Liver (tissue), 9 donors: ENCODE data around the gene FAM83B. TPM values are rescaled to one million over a fixed set of nuclear protein-coding genes. Genes with fewer than 3 reads are reported as not detected.

Experiments used
- DNase-seq: peaks from one replicate; pipeline ENCODE4 v3.0.0-alpha.2; 2017; ENCODE audit warnings: low spot score
- H3K27ac ChIP-seq, 2 donors: one replicate each; pipeline ENCODE4 v1.7.0; 2013; ENCODE audit warnings: inconsistent platforms in 2 of 2, low read length in 2 of 2, control low read depth in 1 of 2, low read depth in 1 of 2, mild to moderate bottlenecking in 1 of 2
- H3K27me3 ChIP-seq, 4 donors: one replicate each; pipeline versions ENCODE4 v1.6.1 to v1.7.0; 2013; ENCODE audit warnings: low read length in 3 of 4, inconsistent platforms in 1 of 4, mild to moderate bottlenecking in 1 of 4, moderate library complexity in 1 of 4; ENCODE audit not compliant: control insufficient read depth in 4 of 4, insufficient read depth in 4 of 4
- H3K36me3 ChIP-seq, 4 donors: one replicate each; pipeline versions ENCODE4 v1.6.1 to v1.7.0; 2013; ENCODE audit warnings: low read length in 3 of 4, mild to moderate bottlenecking in 3 of 4, low read depth in 1 of 4, moderate library complexity in 1 of 4; ENCODE audit not compliant: control insufficient read depth in 4 of 4, insufficient read depth in 3 of 4
- H3K4me1 ChIP-seq, 4 donors: one replicate each; pipeline versions ENCODE4 v1.6.1 to v1.7.0; 2013; ENCODE audit warnings: low read length in 3 of 4, mild to moderate bottlenecking in 3 of 4, moderate library complexity in 1 of 4; ENCODE audit not compliant: control insufficient read depth in 4 of 4, insufficient read depth in 4 of 4
- H3K4me3 ChIP-seq, 3 donors: one replicate each; pipeline versions ENCODE4 v1.6.1 to v1.7.0; 2013; ENCODE audit warnings: low read length in 3 of 3, control low read depth in 1 of 3, low read depth in 1 of 3, mild to moderate bottlenecking in 1 of 3
- H3K9ac ChIP-seq, 2 donors: one replicate each; pipeline ENCODE4 v1.7.0; 2013; ENCODE audit warnings: low read length in 2 of 2, mild to moderate bottlenecking in 2 of 2, moderate library complexity in 2 of 2, control low read depth in 1 of 2, low read depth in 1 of 2
- H3K9me3 ChIP-seq, 4 donors: one replicate each; pipeline versions ENCODE4 v1.6.1 to v1.7.0; 2013; ENCODE audit warnings: low read length in 3 of 4; ENCODE audit not compliant: control insufficient read depth in 4 of 4
- EGR1 ChIP-seq, 2 donors: IDR thresholded peaks; 2 replicates each; pipeline ENCODE4 v1.6.1; 2016 to 2018; ENCODE audit warnings: antibody characterized with exemption in 2 of 2, low read depth in 2 of 2
- FOXA1 ChIP-seq: IDR thresholded peaks from 2 replicates; pipeline ENCODE4 v1.6.1; 2016; ENCODE audit warnings: antibody characterized with exemption
- FOXA2 ChIP-seq: IDR thresholded peaks from 2 replicates; pipeline ENCODE4 v1.6.1; 2016; ENCODE audit warnings: antibody characterized with exemption
- GABPA ChIP-seq, 2 donors: IDR thresholded peaks in 1 of 2; conservative IDR thresholded peaks in 1 of 2; 2 replicates each; pipeline ENCODE4 v1.6.1; 2016; ENCODE audit warnings: antibody characterized with exemption in 2 of 2, mild to moderate bottlenecking in 1 of 2, moderate library complexity in 1 of 2
- HNF4A ChIP-seq, 2 donors: conservative IDR thresholded peaks; 2 replicates each; pipeline ENCODE4 v1.6.1; 2016; ENCODE audit warnings: antibody characterized with exemption in 2 of 2, mild to moderate bottlenecking in 2 of 2
- HNF4G ChIP-seq: IDR thresholded peaks from 2 replicates; pipeline ENCODE4 v1.6.1; 2016; ENCODE audit warnings: antibody characterized with exemption
- JUND ChIP-seq, 2 donors: IDR thresholded peaks; 2 replicates each; pipeline ENCODE4 v1.6.1; 2016; ENCODE audit warnings: antibody characterized with exemption in 2 of 2
- NR2F2 ChIP-seq: IDR thresholded peaks from 2 replicates; pipeline ENCODE4 v1.6.1; 2016; ENCODE audit warnings: antibody characterized with exemption
- RAD21 ChIP-seq, 2 donors: IDR thresholded peaks; 2 replicates each; pipeline ENCODE4 v1.6.1; 2016; ENCODE audit warnings: antibody characterized with exemption in 2 of 2, mild to moderate bottlenecking in 2 of 2
- RXRA ChIP-seq, 2 donors: IDR thresholded peaks; 2 replicates each; pipeline ENCODE4 v1.6.1; 2017 to 2018; ENCODE audit warnings: antibody characterized with exemption in 2 of 2, mild to moderate bottlenecking in 1 of 2
- SP1 ChIP-seq: IDR thresholded peaks from 2 replicates; pipeline ENCODE4 v1.6.1; 2018; ENCODE audit warnings: antibody characterized with exemption, mild to moderate bottlenecking
- TAF1 ChIP-seq: conservative IDR thresholded peaks from 2 replicates; pipeline ENCODE4 v1.6.1; 2016; ENCODE audit warnings: antibody characterized with exemption, mild to moderate bottlenecking
- YY1 ChIP-seq: IDR thresholded peaks from 2 replicates; pipeline ENCODE4 v1.6.1; 2016; ENCODE audit warnings: antibody characterized with exemption, mild to moderate bottlenecking
- WGBS: extraction: QIAGEN DNeasy Blood & Tissue Kit; methylation state at CpG from one replicate; pipeline ENCODE4 v1.1.7; 2013; 5-methylcytosine and 5-hydroxymethylcytosine counted together
- polyA plus RNA-seq, 2 donors: library from polyadenylated mRNA; stranded (reverse) in 1 of 2; unstranded in 1 of 2; fragments of 200-250 nt in 1 of 2; fragments of >200 nt in 1 of 2; fragmentation: Nextera tagmentation in 1 of 2; extraction: Ambion mirVana in 1 of 2; gene quantifications; one replicate each; pipeline versions ENCODE4 v1.2.1 to v1.2.3, GENCODE V29; 2013 to 2015
- total RNA-seq, 2 donors: library from RNA; depleted of rRNA; stranded (reverse); fragments of >200 nt; gene quantifications; one replicate each; pipeline ENCODE4 v1.2.3, GENCODE V29; 2014
- TF ChIP-seq, protein P1 (sequence below): IDR thresholded peaks from 2 replicates; pipeline ENCODE4 v1.6.1; 2016; ENCODE audit warnings: antibody characterized with exemption, mild to moderate bottlenecking
- TF ChIP-seq, protein P2 (sequence below): IDR thresholded peaks from 2 replicates; pipeline ENCODE4 v1.6.1; 2016; ENCODE audit warnings: antibody characterized with exemption
- TF ChIP-seq, protein P3 (sequence below): fragments of 150-350 bp; IDR thresholded peaks from 2 replicates; pipeline ENCODE4 v1.5.1; 2017; ENCODE audit warnings: improper control_type of control experiment, low read depth, low read length; ENCODE audit not compliant: missing input control
- TF ChIP-seq, protein P4 (sequence below): IDR thresholded peaks from 2 replicates; pipeline ENCODE4 v1.6.1; 2016; ENCODE audit warnings: antibody characterized with exemption
- TF ChIP-seq, protein P5 (sequence below): IDR thresholded peaks from 2 replicates; pipeline ENCODE4 v1.6.1; 2016; ENCODE audit warnings: antibody characterized with exemption
- donor health status: healthy.
- donor health status: healthy.
- donor health status: healthy.
- donor health status: healthy.
- donor health status: healthy.

The FAM83B gene
- total and polyA plus RNA-seq, 4 donors = 0.07 to 0.50 (median 0.16) TPM

DNA sequence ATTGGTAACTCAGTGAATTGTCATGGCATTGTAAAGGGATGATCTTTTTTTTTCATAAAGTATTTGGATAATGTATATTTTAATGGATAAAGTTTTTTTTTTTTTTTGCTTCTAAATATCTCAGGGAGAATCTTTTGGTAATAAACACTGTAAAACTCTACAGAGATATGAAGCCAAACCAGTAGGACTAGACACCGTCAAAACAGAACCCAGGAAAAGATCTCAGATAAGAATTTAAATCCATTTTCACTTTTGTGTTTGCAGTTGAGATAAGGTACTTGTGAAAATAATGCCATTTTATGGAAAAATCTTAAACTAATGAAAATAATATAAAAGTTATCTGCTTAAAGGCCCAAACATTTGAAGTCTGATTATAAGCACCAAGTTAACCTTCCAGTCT, 27.0 kb downstream of the FAM83B start:
- Histone ChIP-seq H3K4me3 (no peak overlapping the region), H3K27me3 (peaks cover 0 to 2% (median 0%) of the 10 kb centered on the region in 4 donors), H3K9ac (no peak overlapping the region), H3K9me3 (no peaks in the 10 kb centered on the region), H3K36me3 (no peaks in the 10 kb centered on the region), H3K4me1 (no peaks in the 10 kb centered on the region), H3K27ac (no peak overlapping the region)
- DNase-seq = no peak
- WGBS = 39% methylated on average over 1 of the region's 1 CpG
- TF ChIP-seq HNF4A (conservative IDR thresholded peaks at IDR 0.05) (no peak), GABPA (IDR thresholded peaks at IDR 0.05 in 1 of 2, conservative IDR thresholded peaks at IDR 0.05 in 1 of 2) (no peak), EGR1 (IDR thresholded peaks at IDR 0.05; ENCODE audit: low read depth in 2 of 2) (no peak), HNF4G (no peak), JUND (IDR thresholded peaks at IDR 0.05) (no peak), FOXA2 (no peak), FOXA1 (no peak), SP1 (no peak), TAF1 (no peak), NR2F2 (no peak), RAD21 (IDR thresholded peaks at IDR 0.05) (no peak), RXRA (IDR thresholded peaks at IDR 0.05) (no peak), YY1 (no peak)
- TF ChIP-seq, protein P1, sequence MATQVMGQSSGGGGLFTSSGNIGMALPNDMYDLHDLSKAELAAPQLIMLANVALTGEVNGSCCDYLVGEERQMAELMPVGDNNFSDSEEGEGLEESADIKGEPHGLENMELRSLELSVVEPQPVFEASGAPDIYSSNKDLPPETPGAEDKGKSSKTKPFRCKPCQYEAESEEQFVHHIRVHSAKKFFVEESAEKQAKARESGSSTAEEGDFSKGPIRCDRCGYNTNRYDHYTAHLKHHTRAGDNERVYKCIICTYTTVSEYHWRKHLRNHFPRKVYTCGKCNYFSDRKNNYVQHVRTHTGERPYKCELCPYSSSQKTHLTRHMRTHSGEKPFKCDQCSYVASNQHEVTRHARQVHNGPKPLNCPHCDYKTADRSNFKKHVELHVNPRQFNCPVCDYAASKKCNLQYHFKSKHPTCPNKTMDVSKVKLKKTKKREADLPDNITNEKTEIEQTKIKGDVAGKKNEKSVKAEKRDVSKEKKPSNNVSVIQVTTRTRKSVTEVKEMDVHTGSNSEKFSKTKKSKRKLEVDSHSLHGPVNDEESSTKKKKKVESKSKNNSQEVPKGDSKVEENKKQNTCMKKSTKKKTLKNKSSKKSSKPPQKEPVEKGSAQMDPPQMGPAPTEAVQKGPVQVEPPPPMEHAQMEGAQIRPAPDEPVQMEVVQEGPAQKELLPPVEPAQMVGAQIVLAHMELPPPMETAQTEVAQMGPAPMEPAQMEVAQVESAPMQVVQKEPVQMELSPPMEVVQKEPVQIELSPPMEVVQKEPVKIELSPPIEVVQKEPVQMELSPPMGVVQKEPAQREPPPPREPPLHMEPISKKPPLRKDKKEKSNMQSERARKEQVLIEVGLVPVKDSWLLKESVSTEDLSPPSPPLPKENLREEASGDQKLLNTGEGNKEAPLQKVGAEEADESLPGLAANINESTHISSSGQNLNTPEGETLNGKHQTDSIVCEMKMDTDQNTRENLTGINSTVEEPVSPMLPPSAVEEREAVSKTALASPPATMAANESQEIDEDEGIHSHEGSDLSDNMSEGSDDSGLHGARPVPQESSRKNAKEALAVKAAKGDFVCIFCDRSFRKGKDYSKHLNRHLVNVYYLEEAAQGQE = no peak
- TF ChIP-seq, protein P2, sequence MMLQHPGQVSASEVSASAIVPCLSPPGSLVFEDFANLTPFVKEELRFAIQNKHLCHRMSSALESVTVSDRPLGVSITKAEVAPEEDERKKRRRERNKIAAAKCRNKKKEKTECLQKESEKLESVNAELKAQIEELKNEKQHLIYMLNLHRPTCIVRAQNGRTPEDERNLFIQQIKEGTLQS = no peak
- TF ChIP-seq, protein P3, sequence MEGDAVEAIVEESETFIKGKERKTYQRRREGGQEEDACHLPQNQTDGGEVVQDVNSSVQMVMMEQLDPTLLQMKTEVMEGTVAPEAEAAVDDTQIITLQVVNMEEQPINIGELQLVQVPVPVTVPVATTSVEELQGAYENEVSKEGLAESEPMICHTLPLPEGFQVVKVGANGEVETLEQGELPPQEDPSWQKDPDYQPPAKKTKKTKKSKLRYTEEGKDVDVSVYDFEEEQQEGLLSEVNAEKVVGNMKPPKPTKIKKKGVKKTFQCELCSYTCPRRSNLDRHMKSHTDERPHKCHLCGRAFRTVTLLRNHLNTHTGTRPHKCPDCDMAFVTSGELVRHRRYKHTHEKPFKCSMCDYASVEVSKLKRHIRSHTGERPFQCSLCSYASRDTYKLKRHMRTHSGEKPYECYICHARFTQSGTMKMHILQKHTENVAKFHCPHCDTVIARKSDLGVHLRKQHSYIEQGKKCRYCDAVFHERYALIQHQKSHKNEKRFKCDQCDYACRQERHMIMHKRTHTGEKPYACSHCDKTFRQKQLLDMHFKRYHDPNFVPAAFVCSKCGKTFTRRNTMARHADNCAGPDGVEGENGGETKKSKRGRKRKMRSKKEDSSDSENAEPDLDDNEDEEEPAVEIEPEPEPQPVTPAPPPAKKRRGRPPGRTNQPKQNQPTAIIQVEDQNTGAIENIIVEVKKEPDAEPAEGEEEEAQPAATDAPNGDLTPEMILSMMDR = no peak
- TF ChIP-seq, protein P4, sequence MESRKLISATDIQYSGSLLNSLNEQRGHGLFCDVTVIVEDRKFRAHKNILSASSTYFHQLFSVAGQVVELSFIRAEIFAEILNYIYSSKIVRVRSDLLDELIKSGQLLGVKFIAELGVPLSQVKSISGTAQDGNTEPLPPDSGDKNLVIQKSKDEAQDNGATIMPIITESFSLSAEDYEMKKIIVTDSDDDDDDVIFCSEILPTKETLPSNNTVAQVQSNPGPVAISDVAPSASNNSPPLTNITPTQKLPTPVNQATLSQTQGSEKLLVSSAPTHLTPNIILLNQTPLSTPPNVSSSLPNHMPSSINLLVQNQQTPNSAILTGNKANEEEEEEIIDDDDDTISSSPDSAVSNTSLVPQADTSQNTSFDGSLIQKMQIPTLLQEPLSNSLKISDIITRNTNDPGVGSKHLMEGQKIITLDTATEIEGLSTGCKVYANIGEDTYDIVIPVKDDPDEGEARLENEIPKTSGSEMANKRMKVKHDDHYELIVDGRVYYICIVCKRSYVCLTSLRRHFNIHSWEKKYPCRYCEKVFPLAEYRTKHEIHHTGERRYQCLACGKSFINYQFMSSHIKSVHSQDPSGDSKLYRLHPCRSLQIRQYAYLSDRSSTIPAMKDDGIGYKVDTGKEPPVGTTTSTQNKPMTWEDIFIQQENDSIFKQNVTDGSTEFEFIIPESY = no peak
- TF ChIP-seq, protein P5, sequence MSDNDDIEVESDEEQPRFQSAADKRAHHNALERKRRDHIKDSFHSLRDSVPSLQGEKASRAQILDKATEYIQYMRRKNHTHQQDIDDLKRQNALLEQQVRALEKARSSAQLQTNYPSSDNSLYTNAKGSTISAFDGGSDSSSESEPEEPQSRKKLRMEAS = no peak
